ENCODE results near the gene MIA. TPM values are rescaled to one million over a fixed set of nuclear protein-coding genes. Genes with fewer than 3 reads are reported as not detected.

The MIA gene
- total and polyA plus RNA-seq, 4 donors: 0.42 to 0.44 TPM; not detected in 2

DNA sequence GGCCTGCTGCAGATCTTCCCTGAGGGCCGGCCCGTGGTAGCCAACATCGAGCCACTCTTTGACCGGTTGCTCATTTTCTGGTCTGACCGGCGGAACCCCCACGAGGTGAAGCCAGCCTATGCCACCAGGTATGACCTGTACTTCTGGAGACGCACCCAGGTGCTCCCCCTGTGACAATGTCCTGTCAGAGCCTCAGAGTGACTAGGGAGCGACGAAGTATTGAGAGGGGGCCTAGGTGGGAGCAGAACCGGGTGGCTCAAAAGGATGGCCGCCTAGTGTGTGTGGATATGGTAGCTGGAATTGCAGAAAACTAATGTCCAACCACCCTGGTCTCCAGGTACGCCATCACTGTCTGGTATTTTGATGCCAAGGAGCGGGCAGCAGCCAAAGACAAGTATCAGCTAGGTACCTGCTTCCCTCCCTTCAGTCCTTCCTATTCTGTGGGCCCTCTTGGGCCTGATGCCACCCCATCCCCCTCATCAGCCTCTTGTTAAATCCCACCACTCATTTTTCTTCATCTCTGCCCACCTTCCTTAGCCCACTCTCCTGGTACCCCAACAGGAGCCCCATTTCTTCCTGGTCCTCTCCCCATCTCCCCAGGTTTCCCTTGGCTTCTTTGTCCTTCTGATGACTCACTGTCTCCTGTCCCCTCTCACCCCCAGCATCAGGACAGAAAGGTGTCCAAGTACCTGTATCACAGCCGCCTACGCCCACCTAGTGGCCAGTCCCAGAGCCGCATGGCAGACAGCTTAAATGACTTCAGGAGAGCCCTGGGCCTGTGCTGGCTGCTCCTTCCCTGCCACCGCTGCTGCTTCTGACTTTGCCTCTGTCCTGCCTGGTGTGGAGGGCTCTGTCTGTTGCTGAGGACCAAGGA, 32.1 kb downstream of the MIA start:
- peaks cover 27 to 51% (median 42%) of the 10 kb centered on the region in 4 donors for H3K4me1 ChIP-seq (ENCODE audit: control insufficient read depth in 4 of 4, insufficient read depth in 4 of 4, low read length in 3 of 4)
- no peak overlapping the region for H3K9ac ChIP-seq (ENCODE audit: low read depth in 1 of 2, low read length in 2 of 2)
- 81% methylated on average over 18 of the region's 18 CpGs for WGBS
- no peaks in the 10 kb centered on the region for H3K9me3 ChIP-seq (ENCODE audit: control insufficient read depth in 4 of 4, low read length in 3 of 4)
- DNase-seq (ENCODE audit: low spot score): no peak
- H3K27ac ChIP-seq (ENCODE audit: low read depth in 1 of 2, low read length in 2 of 2): peak overlapping the region in 1 of 2 donors; percentile 60
- H3K4me3 ChIP-seq (ENCODE audit: low read depth in 1 of 3, low read length in 3 of 3): no peak overlapping the region
- peak; percentile 0 for TF ChIP-seq NR2F2 (IDR thresholded peaks at IDR 0.05)
- TF ChIP-seq HNF4G (IDR thresholded peaks at IDR 0.05): no peak
- TF ChIP-seq RAD21 (IDR thresholded peaks at IDR 0.05): peak; percentile 28 to 67
- TF ChIP-seq GABPA (IDR thresholded peaks at IDR 0.05 in 1 of 2, conservative IDR thresholded peaks at IDR 0.05 in 1 of 2): no peak
- TF ChIP-seq, protein P1, sequence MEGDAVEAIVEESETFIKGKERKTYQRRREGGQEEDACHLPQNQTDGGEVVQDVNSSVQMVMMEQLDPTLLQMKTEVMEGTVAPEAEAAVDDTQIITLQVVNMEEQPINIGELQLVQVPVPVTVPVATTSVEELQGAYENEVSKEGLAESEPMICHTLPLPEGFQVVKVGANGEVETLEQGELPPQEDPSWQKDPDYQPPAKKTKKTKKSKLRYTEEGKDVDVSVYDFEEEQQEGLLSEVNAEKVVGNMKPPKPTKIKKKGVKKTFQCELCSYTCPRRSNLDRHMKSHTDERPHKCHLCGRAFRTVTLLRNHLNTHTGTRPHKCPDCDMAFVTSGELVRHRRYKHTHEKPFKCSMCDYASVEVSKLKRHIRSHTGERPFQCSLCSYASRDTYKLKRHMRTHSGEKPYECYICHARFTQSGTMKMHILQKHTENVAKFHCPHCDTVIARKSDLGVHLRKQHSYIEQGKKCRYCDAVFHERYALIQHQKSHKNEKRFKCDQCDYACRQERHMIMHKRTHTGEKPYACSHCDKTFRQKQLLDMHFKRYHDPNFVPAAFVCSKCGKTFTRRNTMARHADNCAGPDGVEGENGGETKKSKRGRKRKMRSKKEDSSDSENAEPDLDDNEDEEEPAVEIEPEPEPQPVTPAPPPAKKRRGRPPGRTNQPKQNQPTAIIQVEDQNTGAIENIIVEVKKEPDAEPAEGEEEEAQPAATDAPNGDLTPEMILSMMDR (IDR thresholded peaks at IDR 0.05; ENCODE audit: low read depth, low read length, missing input control): peak; percentile 27
- peaks cover 9 to 16% (median 11%) of the 10 kb centered on the region in 4 donors for H3K36me3 ChIP-seq (ENCODE audit: control insufficient read depth in 4 of 4, insufficient read depth in 3 of 4, low read depth in 1 of 4, low read length in 3 of 4)
- no peaks in the 10 kb centered on the region for H3K27me3 ChIP-seq (ENCODE audit: control insufficient read depth in 4 of 4, insufficient read depth in 4 of 4, low read length in 3 of 4)

DNA sequence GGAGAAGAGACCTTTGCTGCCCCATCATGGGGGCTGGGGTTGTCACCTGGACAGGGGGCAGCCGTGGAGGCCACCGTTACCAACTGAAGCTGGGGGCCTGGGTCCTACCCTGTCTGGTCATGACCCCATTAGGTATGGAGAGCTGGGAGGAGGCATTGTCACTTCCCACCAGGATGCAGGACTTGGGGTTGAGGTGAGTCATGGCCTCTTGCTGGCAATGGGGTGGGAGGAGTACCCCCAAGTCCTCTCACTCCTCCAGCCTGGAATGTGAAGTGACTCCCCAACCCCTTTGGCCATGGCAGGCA, 32.7 kb downstream of the MIA start:
- no peak for DNase-seq (ENCODE audit: low spot score)
- 91% methylated on average over 2 of the region's 2 CpGs for WGBS
- H3K27ac ChIP-seq (ENCODE audit: low read depth in 1 of 2, low read length in 2 of 2): no peak overlapping the region
- TF ChIP-seq FOXA1 (IDR thresholded peaks at IDR 0.05) (no peak), RAD21 (IDR thresholded peaks at IDR 0.05) (no peak), JUND (IDR thresholded peaks at IDR 0.05) (no peak), YY1 (IDR thresholded peaks at IDR 0.05) (no peak)
- TF ChIP-seq, protein P2, sequence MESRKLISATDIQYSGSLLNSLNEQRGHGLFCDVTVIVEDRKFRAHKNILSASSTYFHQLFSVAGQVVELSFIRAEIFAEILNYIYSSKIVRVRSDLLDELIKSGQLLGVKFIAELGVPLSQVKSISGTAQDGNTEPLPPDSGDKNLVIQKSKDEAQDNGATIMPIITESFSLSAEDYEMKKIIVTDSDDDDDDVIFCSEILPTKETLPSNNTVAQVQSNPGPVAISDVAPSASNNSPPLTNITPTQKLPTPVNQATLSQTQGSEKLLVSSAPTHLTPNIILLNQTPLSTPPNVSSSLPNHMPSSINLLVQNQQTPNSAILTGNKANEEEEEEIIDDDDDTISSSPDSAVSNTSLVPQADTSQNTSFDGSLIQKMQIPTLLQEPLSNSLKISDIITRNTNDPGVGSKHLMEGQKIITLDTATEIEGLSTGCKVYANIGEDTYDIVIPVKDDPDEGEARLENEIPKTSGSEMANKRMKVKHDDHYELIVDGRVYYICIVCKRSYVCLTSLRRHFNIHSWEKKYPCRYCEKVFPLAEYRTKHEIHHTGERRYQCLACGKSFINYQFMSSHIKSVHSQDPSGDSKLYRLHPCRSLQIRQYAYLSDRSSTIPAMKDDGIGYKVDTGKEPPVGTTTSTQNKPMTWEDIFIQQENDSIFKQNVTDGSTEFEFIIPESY (IDR thresholded peaks at IDR 0.05): no peak
- TF ChIP-seq, protein P3, sequence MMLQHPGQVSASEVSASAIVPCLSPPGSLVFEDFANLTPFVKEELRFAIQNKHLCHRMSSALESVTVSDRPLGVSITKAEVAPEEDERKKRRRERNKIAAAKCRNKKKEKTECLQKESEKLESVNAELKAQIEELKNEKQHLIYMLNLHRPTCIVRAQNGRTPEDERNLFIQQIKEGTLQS (IDR thresholded peaks at IDR 0.05): no peak
- no peak overlapping the region for H3K4me3 ChIP-seq (ENCODE audit: low read depth in 1 of 3, low read length in 3 of 3)
- H3K27me3 ChIP-seq (ENCODE audit: control insufficient read depth in 4 of 4, insufficient read depth in 4 of 4, low read length in 3 of 4): no peaks in the 10 kb centered on the region
- peaks cover 9 to 16% (median 11%) of the 10 kb centered on the region in 4 donors for H3K36me3 ChIP-seq (ENCODE audit: control insufficient read depth in 4 of 4, insufficient read depth in 3 of 4, low read depth in 1 of 4, low read length in 3 of 4)
- no peak overlapping the region for H3K9ac ChIP-seq (ENCODE audit: low read depth in 1 of 2, low read length in 2 of 2)
- H3K4me1 ChIP-seq (ENCODE audit: control insufficient read depth in 4 of 4, insufficient read depth in 4 of 4, low read length in 3 of 4): peaks cover 21 to 45% (median 36%) of the 10 kb centered on the region in 4 donors
- no peaks in the 10 kb centered on the region for H3K9me3 ChIP-seq (ENCODE audit: control insufficient read depth in 4 of 4, low read length in 3 of 4)

DNA sequence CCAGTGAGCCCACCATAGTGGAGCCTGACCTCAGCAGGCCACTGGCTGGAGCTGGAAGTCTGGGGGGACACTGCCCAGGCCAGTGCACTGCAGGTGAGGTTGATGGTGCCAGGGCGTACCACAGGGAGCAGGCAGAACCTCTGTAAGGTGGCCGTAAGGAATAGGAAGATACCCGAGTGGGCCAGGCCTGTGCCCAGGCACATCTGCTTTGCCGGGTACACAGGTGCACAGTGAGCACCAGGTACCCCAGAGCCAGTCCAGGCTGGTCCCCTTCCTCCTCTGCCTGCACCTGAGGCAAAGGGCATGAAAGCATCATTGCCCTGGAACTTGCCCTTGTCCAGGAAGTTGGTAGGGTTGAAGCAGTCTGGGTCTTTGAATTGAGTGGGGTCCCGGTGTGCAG, 33.2 kb downstream of the MIA start:
- WGBS: 93% methylated on average over 5 of the region's 5 CpGs
- Histone ChIP-seq H3K9ac (ENCODE audit: low read depth in 1 of 2, low read length in 2 of 2) (no peak overlapping the region), H3K9me3 (ENCODE audit: control insufficient read depth in 4 of 4, low read length in 3 of 4) (no peaks in the 10 kb centered on the region), H3K36me3 (ENCODE audit: control insufficient read depth in 4 of 4, insufficient read depth in 3 of 4, low read depth in 1 of 4, low read length in 3 of 4) (peaks cover 9 to 16% (median 11%) of the 10 kb centered on the region in 4 donors), H3K4me3 (ENCODE audit: low read depth in 1 of 3, low read length in 3 of 3) (no peak overlapping the region), H3K27ac (ENCODE audit: low read depth in 1 of 2, low read length in 2 of 2) (no peak overlapping the region), H3K27me3 (ENCODE audit: control insufficient read depth in 4 of 4, insufficient read depth in 4 of 4, low read length in 3 of 4) (no peaks in the 10 kb centered on the region), H3K4me1 (ENCODE audit: control insufficient read depth in 4 of 4, insufficient read depth in 4 of 4, low read length in 3 of 4) (peaks cover 17 to 40% (median 31%) of the 10 kb centered on the region in 4 donors)
- no peak for DNase-seq (ENCODE audit: low spot score)
- TF ChIP-seq SP1 (IDR thresholded peaks at IDR 0.05) (no peak), FOXA2 (IDR thresholded peaks at IDR 0.05) (no peak), RXRA (IDR thresholded peaks at IDR 0.05) (no peak), JUND (IDR thresholded peaks at IDR 0.05) (no peak), HNF4A (conservative IDR thresholded peaks at IDR 0.05) (no peak), GABPA (IDR thresholded peaks at IDR 0.05 in 1 of 2, conservative IDR thresholded peaks at IDR 0.05 in 1 of 2) (no peak), HNF4G (IDR thresholded peaks at IDR 0.05) (no peak), FOXA1 (IDR thresholded peaks at IDR 0.05) (no peak), RAD21 (IDR thresholded peaks at IDR 0.05) (no peak), NR2F2 (IDR thresholded peaks at IDR 0.05) (no peak), YY1 (IDR thresholded peaks at IDR 0.05) (no peak), TAF1 (conservative IDR thresholded peaks at IDR 0.05) (no peak)
- TF ChIP-seq, protein P1 (IDR thresholded peaks at IDR 0.05; ENCODE audit: low read depth, low read length, missing input control): no peak
- TF ChIP-seq, protein P2 (IDR thresholded peaks at IDR 0.05): no peak
- TF ChIP-seq, protein P3 (IDR thresholded peaks at IDR 0.05): no peak
- TF ChIP-seq, protein P4, sequence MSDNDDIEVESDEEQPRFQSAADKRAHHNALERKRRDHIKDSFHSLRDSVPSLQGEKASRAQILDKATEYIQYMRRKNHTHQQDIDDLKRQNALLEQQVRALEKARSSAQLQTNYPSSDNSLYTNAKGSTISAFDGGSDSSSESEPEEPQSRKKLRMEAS (IDR thresholded peaks at IDR 0.05): no peak
